HCT116 (cell line): ENCODE measurements around the gene HOXA7. TPM values are rescaled to one million over a fixed set of nuclear protein-coding genes. Genes with fewer than 3 reads are reported as not detected.
A peak's percentile ranks its signal among the peaks of the same experiment; 100 is the strongest.

Source experiments
- ATAC-seq: fragments of 200-7000 bp; cut with Tn5 transposase; 2 replicates; pipeline ENCODE4 v1.9.1; 2020; ENCODE audit warnings: mild to moderate bottlenecking, moderate library complexity
- BruUV-seq: library from RNA; stranded (reverse); fragments of 400-500 nt; replicated peaks from 2 replicates; lab custom pipeline; 2021; lab: Mats Ljungman, UMichigan
- CTCF ChIA-PET: fragments of 300-600 bp; sonication (Branson Sonifier 250); formaldehyde crosslinking; loops from one replicate; lab custom pipeline; 2021; ENCODE audit warnings: antibody characterized with exemption; lab: Charles Lee
- POLR2A ChIA-PET: fragments of 300-600, 350-600 bp; sonication (Branson Sonifier 250); formaldehyde crosslinking; loops from one replicate; lab custom pipeline; 2021; ENCODE audit warnings: antibody characterized with exemption; lab: Charles Lee
- RAD21 ChIA-PET, 2 experiments: fragments of 300-600 bp; sonication (Branson Sonifier 250); formaldehyde crosslinking; loops; one replicate each; lab custom pipeline; 2023; ENCODE audit warnings: low total read pairs in 2 of 2; ENCODE audit not compliant: uncharacterized antibody in 2 of 2, unreplicated experiment in 2 of 2, low non-redundant PET in 1 of 2; lab: Charles Lee
- DNase-seq: peaks from one replicate; pipeline ENCODE4 v3.0.0-alpha.2; 2010; ENCODE audit warnings: low read depth, low spot score
- H2AFZ ChIP-seq: fragments of 200-600 bp; shearing (Covaris generic), sonication (generic); 2 replicates; pipeline ENCODE4 v1.6.1; 2017; ENCODE audit warnings: low read depth, mixed run types, mixed read lengths, antibody characterized with exemption, low read length; ENCODE audit not compliant: poor library complexity, severe bottlenecking
- H3K27ac ChIP-seq: 2 replicates; pipeline ENCODE4 v1.5.1; 2012; ENCODE audit warnings: low read depth, low read length
- H3K27me3 ChIP-seq: fragments of 200-600 bp; sonication (generic); 2 replicates; pipeline ENCODE4 v1.6.1; 2016; ENCODE audit warnings: mixed run types, low read length, mixed read lengths; ENCODE audit not compliant: insufficient read depth
- H3K36me3 ChIP-seq, 2 experiments: fragments of 200-500 bp in 1 of 2; fragments of 200-600 bp in 1 of 2; sonication (Bioruptor generic) in 1 of 2; sonication (generic) in 1 of 2; 2 replicates each; pipeline versions ENCODE4 v1.5.1 to v1.6.1; 2014 to 2016; ENCODE audit warnings: low read length in 2 of 2, inconsistent platforms in 1 of 2, mixed read lengths in 1 of 2, mixed run types in 1 of 2; ENCODE audit not compliant: insufficient read depth in 2 of 2, control insufficient read depth in 1 of 2
- H3K4me1 ChIP-seq, 2 experiments: fragments of 200-600 bp in 1 of 2; sonication (generic) in 1 of 2; 2 replicates each; pipeline versions ENCODE4 v1.5.1 to v1.6.1; 2012 to 2017; ENCODE audit warnings: low read length in 2 of 2, inconsistent platforms in 1 of 2, mild to moderate bottlenecking in 1 of 2, mixed read lengths in 1 of 2, mixed run types in 1 of 2, moderate library complexity in 1 of 2; ENCODE audit not compliant: insufficient read depth in 2 of 2, control insufficient read depth in 1 of 2
- H3K4me2 ChIP-seq: fragments of 200-600 bp; sonication (generic); 2 replicates; pipeline ENCODE4 v1.6.1; 2017; ENCODE audit warnings: mixed run types, low read length, mixed read lengths
- H3K4me3 ChIP-seq, 2 experiments: fragments of 200-600 bp in 1 of 2; sonication (generic) in 1 of 2; replicated peaks in 1 of 2; 2 replicates each; pipeline ENCODE4 v1.5.1; 2011 to 2016; ENCODE audit warnings: low read length in 2 of 2, control low read depth in 1 of 2, low read depth in 1 of 2, mild to moderate bottlenecking in 1 of 2, mixed read lengths in 1 of 2, mixed run types in 1 of 2
- H3K79me2 ChIP-seq: fragments of 200-600 bp; sonication (generic); 2 replicates; pipeline ENCODE4 v1.6.1; 2017; ENCODE audit warnings: mild to moderate bottlenecking, mixed run types, low read length, moderate library complexity, mixed read lengths; ENCODE audit not compliant: insufficient read depth
- H3K9ac ChIP-seq: fragments of 200-600 bp; sonication (generic); 2 replicates; pipeline ENCODE4 v1.6.1; 2016; ENCODE audit warnings: low read length, mixed read lengths
- H3K9me2 ChIP-seq: fragments of 200-600 bp; sonication (generic), shearing (Covaris generic); 2 replicates; pipeline ENCODE4 v1.6.1; 2017; ENCODE audit warnings: mixed run types, mild to moderate bottlenecking, moderate library complexity; ENCODE audit not compliant: insufficient read depth
- H3K9me3 ChIP-seq, 2 experiments: fragments of 200-500 bp in 1 of 2; fragments of 200-600 bp in 1 of 2; sonication (Bioruptor generic) in 1 of 2; sonication (generic) in 1 of 2; 2 replicates each; pipeline ENCODE4 v1.6.1; 2014 to 2017; ENCODE audit warnings: low read length in 2 of 2, mixed read lengths in 2 of 2, inconsistent platforms in 1 of 2, low read depth in 1 of 2, mild to moderate bottlenecking in 1 of 2, mixed run types in 1 of 2, moderate library complexity in 1 of 2; ENCODE audit not compliant: control insufficient read depth in 1 of 2, insufficient read depth in 1 of 2
- H4K20me1 ChIP-seq: fragments of 200-600 bp; sonication (generic), shearing (Covaris generic); 2 replicates; pipeline ENCODE4 v1.6.1; 2017; ENCODE audit warnings: mixed run types, mild to moderate bottlenecking, moderate library complexity; ENCODE audit not compliant: insufficient read depth
- ATF3 ChIP-seq: IDR thresholded peaks from 2 replicates; pipeline ENCODE4 v1.6.1; 2012
- CEBPB ChIP-seq: IDR thresholded peaks from 2 replicates; pipeline ENCODE4 v1.6.1; 2012; ENCODE audit warnings: low read depth
- EZH2phosphoT487 ChIP-seq: fragments of 200-600 bp; IDR thresholded peaks from 2 replicates; pipeline ENCODE4 v1.6.1; 2018; ENCODE audit warnings: antibody characterized with exemption, borderline replicate concordance
- FOSL1 ChIP-seq: IDR thresholded peaks from 2 replicates; pipeline ENCODE4 v1.6.1; 2012; ENCODE audit warnings: low read depth
- JUND ChIP-seq: IDR thresholded peaks from 2 replicates; pipeline ENCODE4 v1.6.1; 2012
- POLR2A ChIP-seq: IDR thresholded peaks from 2 replicates; pipeline ENCODE4 v1.7.0; 2011; ENCODE audit warnings: borderline replicate concordance; ENCODE audit not compliant: insufficient read depth, insufficient read length; ENCODE audit errors: extremely low read depth
- RAD21 ChIP-seq: IDR thresholded peaks from 2 replicates; pipeline ENCODE4 v1.6.1; 2012; ENCODE audit warnings: low read depth, mild to moderate bottlenecking
- SIN3A ChIP-seq: IDR thresholded peaks from 2 replicates; pipeline ENCODE4 v1.6.1; 2012; ENCODE audit warnings: low read depth
- SRF ChIP-seq: IDR thresholded peaks from 2 replicates; pipeline ENCODE4 v1.6.1; 2012; ENCODE audit warnings: low read depth
- ZBTB33 ChIP-seq: IDR thresholded peaks from 2 replicates; pipeline ENCODE4 v1.6.1; 2011; ENCODE audit warnings: mild to moderate bottlenecking, low read length, moderate library complexity; ENCODE audit not compliant: insufficient replicate concordance; ENCODE audit errors: extremely low read depth
- ZNF274 ChIP-seq: fragments of 200-500 bp; sonication (Bioruptor generic); IDR thresholded peaks from 2 replicates; pipeline ENCODE4 v1.6.1; 2014; ENCODE audit warnings: mild to moderate bottlenecking, low read depth, low read length, inconsistent platforms
- intact Hi-C: fragments of 100-400 bp; cut with micrococcal nuclease; formaldehyde crosslinking; loops from 2 replicates; pipeline ENCODE4 v1.10.0; 2022
- total RNA-seq: library from RNA; stranded (reverse); gene quantifications from one replicate; pipeline ENCODE4 v1.2.1, GENCODE V29; 2021; ENCODE audit not compliant: unreplicated experiment

Gene HOXA7
- total RNA-seq, 1 experiment from 2014 or later: 15.0 TPM

GRCh38 chr7:27131390-27131819 is 25.1 kb downstream of the HOXA7 start:
- Histone ChIP-seq H3K4me2 (peak overlapping the region; percentile 91), H3K4me3 (peak overlapping the region; percentile 55 to 64), H2AFZ (no peak overlapping the region), H3K27me3 (peaks cover 17% of the 10 kb centered on the region), H3K27ac (peak overlapping the region; percentile 36; the same call in 1 of the 2 replicates), H3K9me3 (no peaks in the 10 kb centered on the region), H3K9ac (peak overlapping the region; percentile 71), H3K79me2 (no peaks in the 10 kb centered on the region), H3K4me1 (peaks cover 35 to 77% of the 10 kb centered on the region in 2 experiments), H4K20me1 (no peaks in the 10 kb centered on the region), H3K9me2 (no peaks in the 10 kb centered on the region), H3K36me3 (no peaks in the 10 kb centered on the region)
- ChIA-PET POLR2A (interaction anchor here (0.7 to 1.5 kb wide), 5 partner anchors 16 to 417 kb away, joined by 3 to 5 read pairs (median 3); no protein-coding TSS in a partner anchor), CTCF (interaction anchor here (1.6 kb wide), 1 partner anchor 444 kb away, joined by 3 read pairs; no protein-coding TSS in a partner anchor), RAD21 (no interaction called here)
- TF ChIP-seq ZNF274: no peak
- no peak for TF ChIP-seq POLR2A
- TF ChIP-seq JUND: no peak
- TF ChIP-seq SRF: no peak
- no peak for TF ChIP-seq ZBTB33
- TF ChIP-seq SIN3A: no peak
- TF ChIP-seq RAD21: no peak
- TF ChIP-seq FOSL1: no peak
- TF ChIP-seq CEBPB: no peak
- no peak for TF ChIP-seq ATF3
- TF ChIP-seq EZH2phosphoT487: no peak
- BruUV-seq: no TSS peak
- DNase-seq (no peak), ATAC-seq (peak; percentile 2; the same call in 1 of the 2 replicates)
- intact Hi-C loops: loop anchor here (2.0 kb wide), 1 partner anchor 17 kb away; no protein-coding TSS in a partner anchor
